GM19468 (cell line): Measurements from ENCODE around the gene MPST.
"Not testable (repeated sequence)": the region's sequence is repeated elsewhere in the genome, so short reads cannot be mapped to it uniquely, and the experiment has no call there.

Experiments
- ATAC-seq: cut with Tn5 transposase; IDR thresholded peaks from one replicate; pipeline ENCODE4 v1.9.1; 2021; ENCODE audit warnings: mild to moderate bottlenecking, moderate library complexity, moderate number of reproducible peaks; ENCODE audit not compliant: unreplicated experiment; ENCODE audit errors: extremely low read depth

Gene MPST

GRCh38 chr22:37058917-37059701 is 39.6 kb downstream of the MPST start:
- ATAC-seq = no peak

DNA sequence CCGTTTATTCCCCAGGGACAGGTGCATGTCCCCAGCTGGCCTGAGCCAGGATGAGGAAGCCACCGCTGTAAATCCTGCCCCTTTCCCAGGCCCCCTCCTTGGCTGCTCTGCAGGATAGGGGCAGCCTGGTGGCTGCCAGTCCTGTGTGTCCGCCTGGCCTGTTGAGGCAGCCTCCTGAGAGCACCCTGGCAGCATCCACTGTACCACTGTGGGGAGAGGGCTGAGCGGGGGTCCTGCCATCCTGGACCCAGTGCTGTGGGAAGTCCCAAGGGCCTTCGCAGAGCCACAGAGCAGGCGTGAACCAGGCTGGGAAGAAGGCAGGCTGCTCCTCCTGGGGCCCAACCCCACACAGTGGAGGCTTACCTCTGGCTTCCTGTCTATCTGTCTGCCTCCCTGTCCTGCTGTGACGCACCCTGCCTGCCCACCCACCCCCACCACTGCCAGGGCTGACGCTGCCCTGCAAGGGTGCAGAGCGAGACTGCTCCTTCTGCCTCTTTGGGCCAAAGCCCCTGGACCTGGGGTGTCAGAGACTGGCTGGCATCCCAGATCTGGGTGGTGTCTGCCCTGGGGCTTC is 40.4 kb downstream of the MPST start:
- ATAC-seq = no peak

DNA sequence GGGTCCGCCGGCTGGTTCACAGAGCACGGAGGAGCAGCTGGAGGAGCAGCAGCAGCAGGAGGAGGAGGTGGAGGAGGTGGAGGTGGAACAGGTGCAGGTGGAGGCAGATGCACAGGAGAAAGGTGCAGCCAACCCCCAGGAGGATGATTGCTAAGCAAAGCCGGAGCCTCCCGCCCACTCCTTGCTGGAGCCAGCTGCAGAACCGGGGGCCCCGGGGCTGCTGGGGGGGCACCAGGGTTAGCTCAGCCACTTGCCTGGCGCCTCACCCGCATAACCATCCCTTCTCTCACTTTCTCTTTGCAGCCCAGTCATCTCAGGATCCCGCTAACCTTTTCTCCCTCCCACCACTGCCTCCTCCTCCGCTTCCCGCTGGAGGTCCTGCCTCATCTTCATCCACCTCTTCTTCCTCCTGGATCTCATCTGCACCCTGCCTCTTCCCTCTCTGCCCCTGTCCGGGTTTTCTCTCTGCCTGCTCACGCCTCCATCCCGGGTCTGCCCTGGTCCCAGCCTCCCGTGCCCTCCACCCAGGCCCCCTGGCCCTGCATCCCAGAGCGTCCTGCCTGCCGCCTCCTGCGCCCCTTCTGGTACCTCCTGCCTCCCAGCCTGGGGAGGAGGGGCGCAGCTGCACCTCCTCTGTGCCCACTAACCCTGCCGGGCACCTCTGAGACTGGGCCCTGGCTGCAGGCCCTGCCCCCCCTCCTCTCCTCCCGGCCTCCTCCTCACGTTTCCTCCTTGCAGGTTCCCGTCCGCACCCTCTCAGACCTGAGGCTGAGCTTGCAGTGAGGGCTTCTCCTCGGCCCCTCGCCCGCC is 41.5 kb downstream of the MPST start:
- ATAC-seq = no peak

GRCh38 chr22:37061611-37062375 is 42.3 kb downstream of the MPST start:
- no peak for ATAC-seq

DNA sequence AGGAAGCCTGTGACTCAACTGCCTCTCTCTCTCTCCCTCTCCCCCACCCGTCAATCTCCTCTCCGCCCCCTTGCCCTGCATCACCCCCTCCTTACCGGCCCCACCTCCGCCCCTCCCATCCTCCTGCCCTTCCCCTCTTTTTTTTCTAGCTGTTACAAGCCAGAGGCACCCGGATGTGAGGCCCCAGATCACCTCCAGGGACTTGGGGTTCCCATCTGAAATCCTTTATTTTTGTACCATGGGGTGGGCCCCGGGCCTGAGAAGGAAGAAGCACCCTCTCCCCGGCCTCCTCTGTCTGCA is 42.8 kb downstream of the MPST start:
- ATAC-seq = no peak

DNA sequence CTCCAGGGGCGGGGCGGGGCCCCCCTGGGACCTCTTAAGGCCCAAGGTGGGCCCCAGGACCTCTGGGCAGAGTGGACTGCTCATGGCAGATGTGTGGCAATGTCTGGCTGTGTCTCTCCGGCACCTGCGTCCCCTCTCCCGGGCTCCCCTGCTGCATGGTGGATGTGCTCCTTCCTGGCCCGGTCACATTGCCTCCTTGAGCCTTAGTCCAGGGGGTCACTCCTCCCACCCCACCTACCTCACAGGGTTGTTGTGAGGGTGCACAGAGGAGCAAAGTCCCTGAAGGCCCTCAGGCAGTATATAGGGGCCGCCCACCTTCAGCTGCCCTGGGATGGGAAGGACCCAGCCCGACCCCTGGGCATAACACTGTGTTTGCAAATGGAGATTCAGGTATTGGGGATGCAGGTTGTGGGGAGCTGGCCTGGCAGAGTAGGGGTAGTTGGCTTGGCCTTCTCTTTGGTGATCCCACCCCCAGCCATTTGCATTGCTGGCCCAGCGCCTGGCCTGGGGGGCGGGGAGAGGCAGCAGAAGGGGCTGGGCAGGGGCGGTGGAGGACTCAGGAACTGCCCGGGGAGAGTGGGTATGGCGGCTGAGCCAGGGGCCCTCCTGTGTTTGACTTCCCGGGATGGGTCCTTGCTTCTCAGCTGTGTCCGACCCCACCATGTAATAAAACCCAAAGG is 43.3 kb downstream of the MPST start:
- ATAC-seq = no peak

GRCh38 chr22:37063431-37064420 is 44.2 kb downstream of the MPST start:
- no peak for ATAC-seq

GRCh38 chr22:37064553-37064952 is 45.0 kb downstream of the MPST start:
- no peak for ATAC-seq

DNA sequence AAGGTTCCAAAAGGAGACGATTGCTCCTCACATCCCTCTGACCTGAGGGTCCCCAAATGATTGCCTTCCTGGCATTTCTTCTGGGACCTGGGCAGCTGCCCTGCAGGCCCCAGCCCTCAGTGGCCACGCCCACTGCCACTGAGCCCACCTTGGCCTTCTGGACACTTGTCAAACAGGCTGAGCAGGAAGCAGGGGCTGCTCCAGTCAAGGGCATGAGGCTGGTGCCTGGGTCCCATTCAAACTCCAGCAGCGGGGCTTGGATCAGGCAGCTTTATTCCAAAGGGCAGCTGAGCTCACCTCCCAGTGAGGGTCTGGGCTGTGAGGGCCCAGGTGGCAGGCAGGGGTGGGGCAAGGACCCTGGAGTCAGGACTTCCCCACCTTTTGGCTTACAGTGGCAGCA is 45.6 kb downstream of the MPST start:
- ATAC-seq = no peak

DNA sequence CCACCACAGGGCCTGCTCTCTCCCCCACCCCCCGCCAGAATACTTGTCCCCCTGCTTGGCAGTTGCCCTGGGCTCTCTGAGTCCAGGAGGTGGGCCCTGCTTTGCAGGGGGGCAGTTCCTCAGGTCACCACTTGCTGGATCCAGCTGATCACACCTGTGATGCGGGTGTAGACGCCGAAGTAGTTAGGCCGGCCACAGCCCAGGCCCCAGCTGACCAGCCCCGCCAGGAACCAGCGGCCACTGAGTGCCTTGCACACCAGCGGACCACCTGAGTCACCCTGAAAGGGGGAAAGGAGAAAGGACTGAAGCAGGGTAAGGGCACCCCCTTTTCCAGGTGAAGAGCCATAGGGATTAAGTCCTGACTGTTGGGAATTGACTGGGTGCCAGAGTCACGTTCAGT is 46.4 kb downstream of the MPST start:
- no peak for ATAC-seq

- no peak for ATAC-seq
Observed at GRCh38 chr22:37067428-37067827, 47.9 kb downstream of the MPST start.

GRCh38 chr22:37068859-37069258 is 49.3 kb downstream of the MPST start:
- no peak for ATAC-seq

DNA sequence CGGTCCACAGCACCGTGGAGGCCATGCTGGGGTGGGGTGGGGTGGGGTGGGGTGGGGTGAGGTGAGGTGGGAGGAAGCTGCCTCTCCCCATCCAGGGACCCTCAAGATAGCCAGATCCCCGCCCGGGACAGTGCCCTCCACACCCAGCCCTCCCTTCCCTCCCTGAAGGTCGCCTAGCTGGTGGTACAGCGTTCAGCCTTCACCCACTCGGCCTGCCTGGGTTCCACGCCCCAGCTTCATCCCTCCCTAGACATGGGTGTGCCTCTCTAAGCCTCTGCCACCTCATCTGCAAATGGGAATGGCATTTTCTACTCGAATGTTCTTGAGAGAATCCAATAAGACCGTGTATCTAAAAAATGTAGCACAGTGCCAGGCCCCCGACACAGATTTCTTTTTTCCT is 49.8 kb downstream of the MPST start:
- no peak for ATAC-seq

GRCh38 chr22:37069719-37070118 is 50.2 kb downstream of the MPST start:
- ATAC-seq = no peak

DNA sequence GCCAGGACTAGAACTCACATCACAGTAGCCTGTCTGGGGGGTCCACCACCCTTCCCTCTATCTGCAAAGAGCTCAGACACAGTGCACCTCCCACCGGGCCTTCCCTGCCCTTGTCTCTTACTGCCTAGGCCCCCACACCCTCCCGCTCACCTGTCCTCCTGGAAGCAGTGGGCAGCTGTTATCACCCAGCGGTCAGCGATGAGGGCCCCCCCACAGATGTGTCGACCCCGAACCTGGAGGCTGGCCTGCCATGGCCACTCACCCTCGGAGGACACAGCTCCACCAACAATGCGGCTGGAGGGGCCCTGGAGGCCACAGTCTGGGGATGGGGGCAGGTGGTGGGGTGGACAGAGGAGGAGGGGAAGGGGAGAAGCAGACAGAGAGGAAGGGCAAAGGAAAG is 50.8 kb downstream of the MPST start:
- no peak for ATAC-seq

DNA sequence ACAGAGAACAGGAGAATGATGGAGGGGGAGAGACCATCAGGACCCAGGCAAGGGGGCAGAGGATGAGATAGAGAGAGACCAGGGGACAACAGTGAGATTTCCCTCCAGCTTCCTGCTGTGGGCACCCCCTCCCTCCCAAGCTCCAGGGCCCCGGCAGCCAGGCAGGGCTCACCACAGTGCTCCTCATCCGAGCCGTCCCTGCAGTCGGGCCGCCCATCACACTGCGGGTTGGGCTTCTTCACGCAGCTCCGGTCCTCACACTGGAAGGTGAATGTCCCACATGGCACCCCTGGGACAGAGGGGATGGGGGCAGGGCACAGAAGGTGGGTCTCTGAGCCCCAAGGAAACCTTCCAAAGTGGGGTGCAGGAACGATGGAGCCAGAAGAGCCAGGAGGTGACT is 51.2 kb downstream of the MPST start:
- no peak for ATAC-seq

DNA sequence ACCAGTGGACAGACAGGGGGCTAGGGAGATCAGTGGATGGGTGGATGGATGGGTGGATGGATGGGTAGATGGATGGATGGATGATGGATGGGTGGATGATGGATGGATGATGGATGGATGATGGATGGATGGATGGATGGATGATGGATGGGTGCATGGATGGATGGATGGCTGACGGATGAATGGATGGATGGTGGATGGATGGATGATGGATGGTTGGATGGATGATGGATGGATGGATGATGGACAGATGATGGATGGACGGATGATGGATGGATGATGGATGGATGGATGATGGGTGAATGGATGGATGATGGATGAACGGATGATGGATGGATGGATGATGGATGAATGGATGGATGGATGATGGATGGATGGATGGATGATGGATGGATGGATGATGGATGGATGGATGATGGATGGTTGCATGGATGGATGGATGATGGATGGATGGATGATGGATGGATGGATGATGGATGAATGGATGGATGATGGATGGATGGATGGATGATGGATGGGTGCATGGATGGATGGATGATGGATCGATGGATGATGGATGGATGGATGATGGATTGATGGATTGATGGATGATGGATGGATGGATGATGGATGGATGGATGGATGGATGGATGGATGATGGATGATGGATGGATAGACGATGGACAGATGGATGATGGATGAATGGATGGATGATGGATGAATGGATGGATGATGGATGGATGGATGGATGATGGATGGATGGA is 52.5 kb downstream of the MPST start:
- ATAC-seq = not testable (repeated sequence)

DNA sequence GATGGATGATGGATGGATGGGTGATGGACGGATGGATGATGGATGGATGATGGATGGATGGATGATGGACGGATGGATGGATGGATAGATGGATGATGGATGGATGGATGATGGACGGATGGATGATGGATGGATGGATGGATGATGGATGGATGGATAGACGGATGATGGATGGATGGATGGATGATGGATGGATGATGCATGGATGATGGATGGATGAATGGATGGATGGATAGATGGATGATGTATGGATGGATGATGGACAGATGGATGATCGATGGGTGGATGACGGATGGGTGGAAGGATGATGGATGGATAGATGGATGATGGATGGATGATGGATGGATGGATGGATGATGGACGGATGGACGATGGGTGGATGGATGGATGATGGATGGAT is 53.1 kb downstream of the MPST start:
- ATAC-seq = no peak
